Measurements from ENCODE around the gene CDH5.

- TF ChIP-seq, protein P1, sequence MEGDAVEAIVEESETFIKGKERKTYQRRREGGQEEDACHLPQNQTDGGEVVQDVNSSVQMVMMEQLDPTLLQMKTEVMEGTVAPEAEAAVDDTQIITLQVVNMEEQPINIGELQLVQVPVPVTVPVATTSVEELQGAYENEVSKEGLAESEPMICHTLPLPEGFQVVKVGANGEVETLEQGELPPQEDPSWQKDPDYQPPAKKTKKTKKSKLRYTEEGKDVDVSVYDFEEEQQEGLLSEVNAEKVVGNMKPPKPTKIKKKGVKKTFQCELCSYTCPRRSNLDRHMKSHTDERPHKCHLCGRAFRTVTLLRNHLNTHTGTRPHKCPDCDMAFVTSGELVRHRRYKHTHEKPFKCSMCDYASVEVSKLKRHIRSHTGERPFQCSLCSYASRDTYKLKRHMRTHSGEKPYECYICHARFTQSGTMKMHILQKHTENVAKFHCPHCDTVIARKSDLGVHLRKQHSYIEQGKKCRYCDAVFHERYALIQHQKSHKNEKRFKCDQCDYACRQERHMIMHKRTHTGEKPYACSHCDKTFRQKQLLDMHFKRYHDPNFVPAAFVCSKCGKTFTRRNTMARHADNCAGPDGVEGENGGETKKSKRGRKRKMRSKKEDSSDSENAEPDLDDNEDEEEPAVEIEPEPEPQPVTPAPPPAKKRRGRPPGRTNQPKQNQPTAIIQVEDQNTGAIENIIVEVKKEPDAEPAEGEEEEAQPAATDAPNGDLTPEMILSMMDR (IDR thresholded peaks at IDR 0.05): no peak
- TF ChIP-seq POLR2A (IDR thresholded peaks at IDR 0.05): no peak
These were observed 31.5 kb upstream of the CDH5 start for GRCh38 chr16:66334853-66335574.

All from Peyer's patch (tissue), 4 donors.